IPS DF 4.7 (cell line): Measurements from ENCODE around the gene DTD2.

Experiments
- DNase-seq: peaks from one replicate; pipeline ENCODE4 v3.0.0-alpha.2; 2013; ENCODE audit warnings: low spot score; ENCODE audit errors: extremely low read depth

The DTD2 gene

GRCh38 chr14:31405599-31406232 lies 51.6 kb downstream of the DTD2 start:
- DNase-seq: no peak

- no peak for DNase-seq
These were observed 52.2 kb downstream of the DTD2 start for GRCh38 chr14:31405106-31405505.

DNA sequence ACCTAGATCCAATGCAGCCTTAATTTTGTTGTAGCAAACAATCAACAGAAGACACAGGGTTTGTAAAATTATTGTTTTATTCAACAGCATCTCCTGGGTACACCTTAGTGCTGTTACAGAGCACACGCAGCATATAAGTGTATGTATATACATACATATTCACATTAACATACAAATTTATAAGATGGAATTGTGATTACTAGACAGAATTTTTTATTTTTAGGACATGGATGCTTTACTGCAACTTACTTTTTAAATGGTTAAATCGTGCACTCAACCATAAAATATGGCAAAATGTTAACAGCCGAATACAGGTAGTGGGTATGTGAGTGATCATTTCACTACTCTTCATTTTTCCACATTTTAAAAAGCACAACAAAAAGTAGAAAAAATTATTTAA lies 53.6 kb downstream of the DTD2 start:
- no peak for DNase-seq

DNA sequence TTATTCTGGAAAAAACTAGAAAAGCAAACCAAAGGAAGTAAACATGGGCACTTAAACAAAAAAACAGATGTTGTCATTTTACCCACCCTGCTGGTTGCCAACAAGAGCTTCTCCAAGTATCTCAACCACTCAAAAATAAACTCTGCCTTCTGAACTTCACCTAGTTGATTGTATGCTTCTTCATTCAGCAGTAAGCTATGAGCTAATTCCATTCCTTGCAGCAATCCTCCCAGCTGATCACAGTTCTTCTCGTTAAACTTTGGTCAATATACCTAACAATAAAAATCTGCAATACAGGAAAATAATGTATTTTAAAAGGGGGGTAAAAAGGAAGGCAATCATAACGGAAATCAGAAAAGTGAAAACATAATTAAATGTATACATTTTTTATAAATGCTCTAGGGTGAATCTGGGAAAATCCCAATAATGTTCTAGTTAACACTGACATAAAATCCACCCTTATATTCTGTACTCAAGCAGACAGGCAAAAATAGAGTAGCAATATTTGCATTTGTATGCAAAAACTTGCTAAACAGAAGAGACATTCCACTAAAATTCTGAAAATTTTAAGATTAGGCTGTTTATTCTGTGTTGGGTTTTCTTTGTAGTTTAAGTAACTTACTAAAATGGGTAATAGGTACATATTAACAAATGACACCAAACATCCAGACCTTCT lies 54.4 kb downstream of the DTD2 start:
- no peak for DNase-seq

- DNase-seq: no peak
These were observed 55.9 kb downstream of the DTD2 start for GRCh38 chr14:31401369-31401932.

- no peak for DNase-seq
These were observed 57.2 kb downstream of the DTD2 start for GRCh38 chr14:31400031-31400638.
